HepG2 (cell line): Measurements from ENCODE around the gene CDKN3.

Experiments used
- HNRNPH1 ChIP-seq: fragments of 200-400 bp; formaldehyde crosslinking; optimal IDR thresholded peaks from 2 replicates; pipeline ENCODE3; 2017; ENCODE audit warnings: mild to moderate bottlenecking, low read depth, low read length
- IRF9 ChIP-seq: sonication (generic); formaldehyde crosslinking; IDR thresholded peaks from 2 replicates; pipeline ENCODE4 v1.8.0; 2022; ENCODE audit warnings: missing genetic modification reagents, mild to moderate bottlenecking, borderline replicate concordance
- POLR2A ChIP-seq, 2 experiments: IDR thresholded peaks; 2 replicates each; pipeline ENCODE4 v1.6.1; 2011; ENCODE audit warnings: low read depth in 2 of 2, low read length in 2 of 2, mild to moderate bottlenecking in 1 of 2, moderate library complexity in 1 of 2; ENCODE audit not compliant: insufficient read depth in 1 of 2
- ZNF383 ChIP-seq: sonication (generic); formaldehyde crosslinking; IDR thresholded peaks from 2 replicates; pipeline ENCODE4 v1.4.0; 2020; ENCODE audit warnings: missing genetic modification reagents, mild to moderate bottlenecking, borderline replicate concordance

GRCh38 chr14:54355698-54356097 lies 41.1 kb upstream of the CDKN3 start:
- TF ChIP-seq IRF9 (CRISPR knock-in tag) (no peak), POLR2A (IDR thresholded peaks at IDR 0.05; ENCODE audit: insufficient read depth in 1 of 2, low read depth in 2 of 2, low read length in 2 of 2) (no peak), HNRNPH1 (no peak), ZNF383 (no peak)
